K562 (cell line): Measurements from ENCODE around the gene SNCG. TPM values are rescaled to one million over a fixed set of nuclear protein-coding genes. Genes with fewer than 3 reads are reported as not detected.

Experiments
- FOXK1 ChIP-seq: sonication (generic); formaldehyde crosslinking; IDR thresholded peaks from 2 replicates; pipeline ENCODE4 v1.8.0; 2022; ENCODE audit warnings: missing genetic modification reagents, mild to moderate bottlenecking, borderline replicate concordance
- HSF4 ChIP-seq: fragments of 250-450 bp; sonication (Bioruptor Pico); IDR thresholded peaks from 2 replicates; pipeline ENCODE4 v2.1.2; 2022; ENCODE audit warnings: mild to moderate bottlenecking, moderate library complexity, borderline replicate concordance
- KDM2B ChIP-seq: fragments of 250-450 bp; sonication (Bioruptor Pico); IDR thresholded peaks from 2 replicates; pipeline ENCODE4 v1.8.0; 2021; ENCODE audit warnings: mild to moderate bottlenecking, moderate library complexity
- PTTG1 ChIP-seq: fragments of 450-650 bp; IDR thresholded peaks from 2 replicates; pipeline ENCODE4 v1.6.1; 2016; ENCODE audit warnings: low read depth, mild to moderate bottlenecking, missing genetic modification characterization, missing compliant biosample characterization
- SAFB2 ChIP-seq: fragments of 200-400 bp; formaldehyde crosslinking; IDR thresholded peaks from 2 replicates; pipeline ENCODE4 v1.6.1; 2018; ENCODE audit warnings: borderline replicate concordance, low read length, low read depth, moderate library complexity; ENCODE audit not compliant: severe bottlenecking
- SIN3B ChIP-seq: fragments of 450-650 bp; IDR thresholded peaks from 2 replicates; pipeline ENCODE4 v1.6.1; 2017; ENCODE audit warnings: low read depth, mild to moderate bottlenecking, moderate library complexity
- SMARCA5 ChIP-seq: fragments of 450-650 bp; IDR thresholded peaks from 2 replicates; pipeline ENCODE4 v1.6.1; 2016
- SRSF9 ChIP-seq: fragments of 200-400 bp; formaldehyde crosslinking; IDR thresholded peaks from 2 replicates; pipeline ENCODE4 v1.6.1; 2017; ENCODE audit warnings: low read depth, low read length, borderline replicate concordance
- TAF1 ChIP-seq: IDR thresholded peaks from 2 replicates; pipeline ENCODE4 v1.6.1; 2011; ENCODE audit warnings: mild to moderate bottlenecking, low read length, moderate library complexity; ENCODE audit not compliant: insufficient read depth, control insufficient read depth, severe bottlenecking; ENCODE audit errors: extremely low read depth
- ZBTB8A ChIP-seq: fragments of 450-650 bp; IDR thresholded peaks from 2 replicates; pipeline ENCODE4 v1.6.1; 2018; ENCODE audit warnings: mild to moderate bottlenecking, moderate library complexity; ENCODE audit not compliant: partially characterized antibody
- ZKSCAN1 ChIP-seq: fragments of 150-350 bp; IDR thresholded peaks from 2 replicates; pipeline ENCODE4 v1.6.1; 2016; ENCODE audit warnings: low read depth, low read length
- ZKSCAN3 ChIP-seq: fragments of 250-450 bp; sonication (Bioruptor Pico); IDR thresholded peaks from 2 replicates; pipeline ENCODE4 v1.4.0; 2020
- ZNF3 ChIP-seq: fragments of 250-450 bp; sonication (Bioruptor Pico); IDR thresholded peaks from 2 replicates; pipeline ENCODE4 v1.5.0; 2021; ENCODE audit warnings: mild to moderate bottlenecking, moderate library complexity
- ZNF780A ChIP-seq: fragments of 250-450 bp; sonication (Bioruptor Pico); IDR thresholded peaks from 2 replicates; pipeline ENCODE4 v1.5.0; 2021; ENCODE audit warnings: mild to moderate bottlenecking
- ZNF830 ChIP-seq: fragments of 250-450 bp; sonication (Bioruptor Pico); IDR thresholded peaks from 2 replicates; pipeline ENCODE4 v1.5.0; 2021; ENCODE audit warnings: mild to moderate bottlenecking
- polyA plus RNA-seq, 8 experiments: library from polyadenylated mRNA; depleted of rRNA in 4 of 8; stranded (reverse) in 5 of 8; unstranded in 3 of 8; fragments of >200 nt; fragmentation: Nextera tagmentation in 2 of 8; fragmentation: Illumina TruSeq in 1 of 8; extraction: Ambion mirVana in 2 of 8; extraction: Trizol in 1 of 8; gene quantifications; 2 replicates each; pipeline versions ENCODE4 v1.2.1 to v1.2.3, GENCODE V29; 2011 to 2014; ENCODE audit warnings: inconsistent platforms in 1 of 8, missing spikeins in 1 of 8
- total RNA-seq, 7 experiments: library from RNA; depleted of rRNA in 6 of 7; stranded (reverse); fragments of >200 nt in 6 of 7; fragmentation: Illumina TruSeq in 2 of 7; extraction: Trizol in 2 of 7; gene quantifications; 2 replicates each; pipeline versions ENCODE4 v1.2.1 to v1.2.3, GENCODE V29; 2011 to 2021; ENCODE audit warnings: low replicate concordance in 1 of 7
- TF ChIP-seq, protein P1 (sequence below), 2 experiments: fragments of 450-650 bp in 1 of 2; sonication (generic) in 1 of 2; formaldehyde crosslinking in 1 of 2; IDR thresholded peaks; 2 replicates each; pipeline versions ENCODE4 v1.7.1 to v1.9.0; 2016 to 2022; ENCODE audit warnings: inconsistent platforms in 1 of 2, mild to moderate bottlenecking in 1 of 2, missing genetic modification reagents in 1 of 2

The SNCG gene
- total and polyA plus RNA-seq, 9 of the 15 experiments (the other 6 are each of a cell fraction or from before 2014, with no cell fraction given), result 9.8 to 146 (median 93.6) TPM

DNA sequence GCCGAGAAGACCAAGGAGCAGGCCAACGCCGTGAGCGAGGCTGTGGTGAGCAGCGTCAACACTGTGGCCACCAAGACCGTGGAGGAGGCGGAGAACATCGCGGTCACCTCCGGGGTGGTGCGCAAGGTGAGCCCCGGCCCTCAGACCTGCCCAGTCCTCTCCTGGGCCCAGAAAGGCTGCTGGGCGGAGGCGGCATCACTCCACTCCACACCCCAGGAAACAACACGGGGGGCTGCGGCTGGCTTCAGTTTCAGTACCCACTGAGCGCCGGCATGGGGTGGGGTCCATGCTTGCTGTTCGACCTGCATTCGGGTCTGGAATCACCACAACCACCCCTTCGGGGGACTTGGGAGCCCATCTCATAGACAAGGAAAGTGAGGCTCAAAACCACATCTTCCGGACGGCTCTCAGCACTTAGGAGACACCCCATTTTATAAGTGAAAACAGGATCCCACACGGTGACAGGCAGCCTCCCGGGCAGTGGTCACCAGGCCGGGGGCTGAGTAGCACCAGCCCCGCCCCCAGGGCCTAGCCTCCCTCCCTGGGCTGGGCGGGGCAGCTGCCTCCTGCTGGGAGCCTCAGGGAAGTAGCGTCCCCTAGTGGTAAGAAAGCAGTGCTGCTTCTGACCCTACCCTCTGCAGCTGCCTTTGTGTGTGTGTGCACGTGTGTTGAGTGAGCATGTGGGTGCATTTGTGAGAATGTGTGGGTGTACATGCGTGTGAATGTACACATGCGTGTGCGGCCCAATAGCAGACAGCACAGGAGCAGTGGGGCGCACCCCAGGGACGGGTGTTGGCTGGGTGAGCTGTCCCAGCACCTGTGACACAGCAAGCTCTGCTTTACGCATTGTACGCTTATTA is 1.8 kb downstream of the SNCG start (continued):
- TF ChIP-seq, protein P1, sequence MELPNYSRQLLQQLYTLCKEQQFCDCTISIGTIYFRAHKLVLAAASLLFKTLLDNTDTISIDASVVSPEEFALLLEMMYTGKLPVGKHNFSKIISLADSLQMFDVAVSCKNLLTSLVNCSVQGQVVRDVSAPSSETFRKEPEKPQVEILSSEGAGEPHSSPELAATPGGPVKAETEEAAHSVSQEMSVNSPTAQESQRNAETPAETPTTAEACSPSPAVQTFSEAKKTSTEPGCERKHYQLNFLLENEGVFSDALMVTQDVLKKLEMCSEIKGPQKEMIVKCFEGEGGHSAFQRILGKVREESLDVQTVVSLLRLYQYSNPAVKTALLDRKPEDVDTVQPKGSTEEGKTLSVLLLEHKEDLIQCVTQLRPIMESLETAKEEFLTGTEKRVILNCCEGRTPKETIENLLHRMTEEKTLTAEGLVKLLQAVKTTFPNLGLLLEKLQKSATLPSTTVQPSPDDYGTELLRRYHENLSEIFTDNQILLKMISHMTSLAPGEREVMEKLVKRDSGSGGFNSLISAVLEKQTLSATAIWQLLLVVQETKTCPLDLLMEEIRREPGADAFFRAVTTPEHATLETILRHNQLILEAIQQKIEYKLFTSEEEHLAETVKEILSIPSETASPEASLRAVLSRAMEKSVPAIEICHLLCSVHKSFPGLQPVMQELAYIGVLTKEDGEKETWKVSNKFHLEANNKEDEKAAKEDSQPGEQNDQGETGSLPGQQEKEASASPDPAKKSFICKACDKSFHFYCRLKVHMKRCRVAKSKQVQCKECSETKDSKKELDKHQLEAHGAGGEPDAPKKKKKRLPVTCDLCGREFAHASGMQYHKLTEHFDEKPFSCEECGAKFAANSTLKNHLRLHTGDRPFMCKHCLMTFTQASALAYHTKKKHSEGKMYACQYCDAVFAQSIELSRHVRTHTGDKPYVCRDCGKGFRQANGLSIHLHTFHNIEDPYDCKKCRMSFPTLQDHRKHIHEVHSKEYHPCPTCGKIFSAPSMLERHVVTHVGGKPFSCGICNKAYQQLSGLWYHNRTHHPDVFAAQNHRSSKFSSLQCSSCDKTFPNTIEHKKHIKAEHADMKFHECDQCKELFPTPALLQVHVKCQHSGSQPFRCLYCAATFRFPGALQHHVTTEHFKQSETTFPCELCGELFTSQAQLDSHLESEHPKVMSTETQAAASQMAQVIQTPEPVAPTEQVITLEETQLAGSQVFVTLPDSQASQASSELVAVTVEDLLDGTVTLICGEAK (IDR thresholded peaks at IDR 0.05), result no peak
- TF ChIP-seq, protein P1 (CRISPR knock-in tag; IDR thresholded peaks at IDR 0.05), result no peak
- TF ChIP-seq SIN3B (no peak), SAFB2 (no peak), ZNF3 (CRISPR knock-in tag) (no peak), ZKSCAN1 (no peak), TAF1 (no peak), SMARCA5 (no peak), SRSF9 (no peak), HSF4 (CRISPR knock-in tag) (no peak), ZNF830 (CRISPR knock-in tag) (no peak), KDM2B (CRISPR knock-in tag) (no peak), ZNF780A (CRISPR knock-in tag) (no peak), ZKSCAN3 (CRISPR knock-in tag) (no peak), ZBTB8A (no peak), FOXK1 (CRISPR knock-in tag) (no peak), PTTG1 (no peak)
